ENCODE measurements around the gene GPHN. TPM values are rescaled to one million over a fixed set of nuclear protein-coding genes. Genes with fewer than 3 reads are reported as not detected.

Gene GPHN
- total and polyA plus RNA-seq, 2 of the 8 experiments (the other 6 are each of a cell fraction or from before 2014, with no cell fraction given): 6.0 to 16.0 TPM

GRCh38 chr14:66827182-66827581 is 319.2 kb downstream of the GPHN start:
- H3K79me2 ChIP-seq (ENCODE audit: control insufficient read depth in 1 of 2, insufficient read depth in 2 of 2, low read length in 2 of 2): no peaks in the 10 kb centered on the region
- H3K9ac ChIP-seq (replicated peaks in 1 of 4; ENCODE audit: extremely low read depth in 1 of 4, low read depth in 3 of 4, low read length in 3 of 4): no peak overlapping the region
- no peak overlapping the region for H2BK20ac ChIP-seq (ENCODE audit: low read length)
- H3K9me3 ChIP-seq (ENCODE audit: insufficient read depth in 2 of 2, low read depth in 1 of 2, low read length in 1 of 2): no peaks in the 10 kb centered on the region
- H3K27me3 ChIP-seq (replicated peaks in 1 of 4; ENCODE audit: control insufficient read depth in 3 of 4, extremely low read depth in 1 of 4, insufficient read depth in 3 of 4, low read length in 3 of 4): no peaks in the 10 kb centered on the region
- no peak overlapping the region for H4K91ac ChIP-seq (replicated peaks; ENCODE audit: insufficient read length, low read length)
- DNase-seq (ENCODE audit: low read depth in 1 of 2, low spot score in 2 of 2): no peak
- no peak overlapping the region for H2BK15ac ChIP-seq (ENCODE audit: low read length)
- H2BK12ac ChIP-seq (ENCODE audit: low read depth, low read length): no peak overlapping the region
- no peak overlapping the region for H2AK5ac ChIP-seq (ENCODE audit: low read depth, low read length)
- no peaks in the 10 kb centered on the region for H3K79me1 ChIP-seq (ENCODE audit: low read depth, low read length)
- H2BK5ac ChIP-seq (ENCODE audit: low read depth, low read length): no peak overlapping the region
- H2BK120ac ChIP-seq (replicated peaks; ENCODE audit: low read depth, low read length): no peak overlapping the region
- CTCF ChIA-PET (ENCODE audit: partially characterized antibody): no interaction called here
- no peaks in the 10 kb centered on the region for H3K23me2 ChIP-seq (ENCODE audit: low read depth, low read length)
- no peak overlapping the region for H2AFZ ChIP-seq (ENCODE audit: low read length)
- H4K5ac ChIP-seq (ENCODE audit: insufficient read length, low read depth, low read length): no peak overlapping the region
- 85% methylated on average over 3 of the region's 5 CpGs; no CpG with 5 or more reads in 1 of the 2 experiments for WGBS, 2 experiments (ENCODE audit: extremely low coverage in 1 of 2, insufficient coverage in 1 of 2, insufficient read length in 1 of 2, insufficient replicate concordance in 2 of 2, low coverage in 1 of 2, low lambda C conversion rate in 2 of 2, missing lambda C conversion rate in 1 of 2)
- H3K27ac ChIP-seq (ENCODE audit: low read depth, low read length): no peak overlapping the region
- H3K36me3 ChIP-seq (ENCODE audit: control insufficient read depth in 2 of 4, insufficient read depth in 4 of 4, low read length in 3 of 4): no peaks in the 10 kb centered on the region
- FAIRE-seq: no peak
- H3K4ac ChIP-seq (replicated peaks; ENCODE audit: insufficient read length, low read depth, low read length): no peak overlapping the region
- POLR2A ChIA-PET (ENCODE audit: partially characterized antibody): no interaction called here
- no peak overlapping the region for H3K56ac ChIP-seq (replicated peaks; ENCODE audit: insufficient read length, low read depth, low read length)
- no peak overlapping the region for H3K4me3 ChIP-seq (ENCODE audit: extremely low read depth in 1 of 4, insufficient read depth in 2 of 4, low read depth in 3 of 4, low read length in 4 of 4)
- H4K8ac ChIP-seq (ENCODE audit: extremely low read depth, insufficient read depth, low read length): no peak overlapping the region
- no peak overlapping the region for H3K23ac ChIP-seq (ENCODE audit: insufficient read length)
- H3K4me1 ChIP-seq (replicated peaks in 1 of 4; ENCODE audit: control insufficient read depth in 3 of 4, insufficient read depth in 4 of 4, low read length in 3 of 4): peaks cover 0 to 8% (median 3%) of the 10 kb centered on the region in 4 experiments; a peak in 2 of 7 replicates
- no peaks in the 10 kb centered on the region for H4K20me1 ChIP-seq (replicated peaks in 1 of 2; ENCODE audit: control insufficient read depth in 1 of 2, insufficient read depth in 2 of 2, low read length in 2 of 2)
- no peak overlapping the region for H3K18ac ChIP-seq (ENCODE audit: extremely low read depth, low read length)
- no peak overlapping the region for H3K14ac ChIP-seq (ENCODE audit: insufficient read length)
- no peak overlapping the region for H3K4me2 ChIP-seq (ENCODE audit: insufficient read depth in 1 of 2, low read depth in 2 of 2, low read length in 2 of 2)
- TF ChIP-seq GTF2F1 (IDR thresholded peaks at IDR 0.05; ENCODE audit: borderline replicate concordance, low read depth, low read length) (no peak), MAFK (IDR thresholded peaks at IDR 0.05; ENCODE audit: low read depth, low read length) (no peak), ZNF274 (IDR thresholded peaks at IDR 0.05; ENCODE audit: borderline replicate concordance, extremely low read depth, low read length) (no peak), SIN3A (conservative IDR thresholded peaks at IDR 0.05 in 1 of 2, IDR thresholded peaks at IDR 0.05 in 1 of 2; ENCODE audit: low read depth in 1 of 2, low read length in 2 of 2) (no peak), EP300 (IDR thresholded peaks at IDR 0.05; ENCODE audit: borderline replicate concordance in 1 of 2, low read depth in 2 of 2, low read length in 2 of 2) (no peak), JUND (IDR thresholded peaks at IDR 0.05; ENCODE audit: low read length) (no peak), MAX (IDR thresholded peaks at IDR 0.05) (no peak), KDM5A (IDR thresholded peaks at IDR 0.05; ENCODE audit: low read length) (no peak), BRCA1 (IDR thresholded peaks at IDR 0.05; ENCODE audit: low read depth, low read length) (no peak), NANOG (IDR thresholded peaks at IDR 0.05; ENCODE audit: insufficient read depth, low read depth, low read length, poor library complexity, severe bottlenecking) (no peak)
- TF ChIP-seq, protein P1, sequence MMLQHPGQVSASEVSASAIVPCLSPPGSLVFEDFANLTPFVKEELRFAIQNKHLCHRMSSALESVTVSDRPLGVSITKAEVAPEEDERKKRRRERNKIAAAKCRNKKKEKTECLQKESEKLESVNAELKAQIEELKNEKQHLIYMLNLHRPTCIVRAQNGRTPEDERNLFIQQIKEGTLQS (IDR thresholded peaks at IDR 0.05; ENCODE audit: insufficient read depth, low read depth, low read length): no peak
- TF ChIP-seq, protein P2, sequence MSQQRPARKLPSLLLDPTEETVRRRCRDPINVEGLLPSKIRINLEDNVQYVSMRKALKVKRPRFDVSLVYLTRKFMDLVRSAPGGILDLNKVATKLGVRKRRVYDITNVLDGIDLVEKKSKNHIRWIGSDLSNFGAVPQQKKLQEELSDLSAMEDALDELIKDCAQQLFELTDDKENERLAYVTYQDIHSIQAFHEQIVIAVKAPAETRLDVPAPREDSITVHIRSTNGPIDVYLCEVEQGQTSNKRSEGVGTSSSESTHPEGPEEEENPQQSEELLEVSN (IDR thresholded peaks at IDR 0.05): no peak

Measured in H1 (cell line).